Measurements from ENCODE around the gene PF4V1.

PF4V1 gene

GRCh38 chr4:73844345-73844744, 8.8 kb upstream of the PF4V1 start:
- H3K27ac ChIP-seq: peak overlapping the region; percentile 43

GRCh38 chr4:73844806-73845205, 8.3 kb upstream of the PF4V1 start:
- DNase-seq (ENCODE audit: low read depth, low spot score): no peak
- H3K27ac ChIP-seq: peak overlapping the region; percentile 43

More at GRCh38 chr4:73844345-73844744, 8.8 kb upstream of the PF4V1 start:
- DNase-seq (ENCODE audit: low read depth, low spot score): peak; percentile 91

- no peak for DNase-seq (ENCODE audit: low read depth, low spot score)
- no peak overlapping the region for H3K27ac ChIP-seq
Measured at GRCh38 chr4:73847526-73848182, 5.4 kb upstream of the PF4V1 start.

GRCh38 chr4:73848183-73848777, 4.8 kb upstream of the PF4V1 start:
- H3K27ac ChIP-seq: no peak overlapping the region
- no peak for DNase-seq (ENCODE audit: low read depth, low spot score)

GRCh38 chr4:73850261-73850970, 2.7 kb upstream of the PF4V1 start:
- no peak overlapping the region for H3K27ac ChIP-seq
- no peak for DNase-seq (ENCODE audit: low read depth, low spot score)

GRCh38 chr4:73851293-73851692, 1.8 kb upstream of the PF4V1 start:
- H3K27ac ChIP-seq: no peak overlapping the region
- no peak for DNase-seq (ENCODE audit: low read depth, low spot score)

- DNase-seq (ENCODE audit: low read depth, low spot score): no peak
- H3K27ac ChIP-seq: no peak overlapping the region
Measured at GRCh38 chr4:73852771-73853170, 325 bp upstream of the PF4V1 start.

GRCh38 chr4:73853718-73854473, 800 bp downstream of the PF4V1 start:
- no peak for DNase-seq (ENCODE audit: low read depth, low spot score)
- no peak overlapping the region for H3K27ac ChIP-seq

- DNase-seq (ENCODE audit: low read depth, low spot score): no peak
Measured at GRCh38 chr4:73855406-73855805, 2.3 kb downstream of the PF4V1 start.

GRCh38 chr4:73856518-73856917, 3.4 kb downstream of the PF4V1 start:
- peak overlapping the region; percentile 12 for H3K27ac ChIP-seq
- no peak for DNase-seq (ENCODE audit: low read depth, low spot score)

More at GRCh38 chr4:73855406-73855805, 2.3 kb downstream of the PF4V1 start:
- H3K27ac ChIP-seq: no peak overlapping the region

- DNase-seq (ENCODE audit: low read depth, low spot score): no peak
- no peak overlapping the region for H3K27ac ChIP-seq
Measured at GRCh38 chr4:73859614-73860088, 6.6 kb downstream of the PF4V1 start.

GRCh38 chr4:73860181-73860580, 7.1 kb downstream of the PF4V1 start:
- no peak overlapping the region for H3K27ac ChIP-seq

GRCh38 chr4:73860917-73861316, 7.8 kb downstream of the PF4V1 start:
- no peak overlapping the region for H3K27ac ChIP-seq
- DNase-seq (ENCODE audit: low read depth, low spot score): no peak

More at GRCh38 chr4:73860181-73860580, 7.1 kb downstream of the PF4V1 start:
- no peak for DNase-seq (ENCODE audit: low read depth, low spot score)

- no peak overlapping the region for H3K27ac ChIP-seq
- DNase-seq (ENCODE audit: low read depth, low spot score): no peak
Measured at GRCh38 chr4:73862322-73862721, 9.2 kb downstream of the PF4V1 start.

- no peak for DNase-seq (ENCODE audit: low read depth, low spot score)
- H3K27ac ChIP-seq: no peak overlapping the region
Measured at GRCh38 chr4:73864365-73864764, 11.3 kb downstream of the PF4V1 start.

- DNase-seq (ENCODE audit: low read depth, low spot score): no peak
- no peak overlapping the region for H3K27ac ChIP-seq
Measured at GRCh38 chr4:73864961-73865360, 11.9 kb downstream of the PF4V1 start.

GRCh38 chr4:73865431-73866096, 12.5 kb downstream of the PF4V1 start:
- no peak for DNase-seq (ENCODE audit: low read depth, low spot score)
- no peak overlapping the region for H3K27ac ChIP-seq

GRCh38 chr4:73866246-73866645, 13.2 kb downstream of the PF4V1 start:
- DNase-seq (ENCODE audit: low read depth, low spot score): no peak
- H3K27ac ChIP-seq: no peak overlapping the region

GRCh38 chr4:73867783-73868182, 14.7 kb downstream of the PF4V1 start:
- peak overlapping the region; percentile 76 for H3K27ac ChIP-seq
- peak; percentile 77 for DNase-seq (ENCODE audit: low read depth, low spot score)

Measured in epithelial cell of prostate (primary cell).